ENCODE data around the gene RPUSD1.
A peak's percentile ranks its signal among the peaks of the same experiment; 100 is the strongest.

RPUSD1 gene

GRCh38 chr16:808085-808386 is 19.9 kb upstream of the RPUSD1 start:
- Histone ChIP-seq H3K27me3 (replicated peaks; ENCODE audit: control insufficient read depth, insufficient read depth, low read length) (no peaks in the 10 kb centered on the region), H3K4me3 (replicated peaks; ENCODE audit: low read depth, low read length) (peak overlapping the region; percentile 96), H3K36me3 (ENCODE audit: control insufficient read depth, insufficient read depth, low read length) (no peaks in the 10 kb centered on the region; the same call in 1 of the 2 replicates)
- TF ChIP-seq CTCF (IDR thresholded peaks at IDR 0.05; ENCODE audit: insufficient read depth, low read length, poor library complexity, severe bottlenecking) = no peak
- DNase-seq (ENCODE audit: extremely low read depth, insufficient read length) = no peak

DNA sequence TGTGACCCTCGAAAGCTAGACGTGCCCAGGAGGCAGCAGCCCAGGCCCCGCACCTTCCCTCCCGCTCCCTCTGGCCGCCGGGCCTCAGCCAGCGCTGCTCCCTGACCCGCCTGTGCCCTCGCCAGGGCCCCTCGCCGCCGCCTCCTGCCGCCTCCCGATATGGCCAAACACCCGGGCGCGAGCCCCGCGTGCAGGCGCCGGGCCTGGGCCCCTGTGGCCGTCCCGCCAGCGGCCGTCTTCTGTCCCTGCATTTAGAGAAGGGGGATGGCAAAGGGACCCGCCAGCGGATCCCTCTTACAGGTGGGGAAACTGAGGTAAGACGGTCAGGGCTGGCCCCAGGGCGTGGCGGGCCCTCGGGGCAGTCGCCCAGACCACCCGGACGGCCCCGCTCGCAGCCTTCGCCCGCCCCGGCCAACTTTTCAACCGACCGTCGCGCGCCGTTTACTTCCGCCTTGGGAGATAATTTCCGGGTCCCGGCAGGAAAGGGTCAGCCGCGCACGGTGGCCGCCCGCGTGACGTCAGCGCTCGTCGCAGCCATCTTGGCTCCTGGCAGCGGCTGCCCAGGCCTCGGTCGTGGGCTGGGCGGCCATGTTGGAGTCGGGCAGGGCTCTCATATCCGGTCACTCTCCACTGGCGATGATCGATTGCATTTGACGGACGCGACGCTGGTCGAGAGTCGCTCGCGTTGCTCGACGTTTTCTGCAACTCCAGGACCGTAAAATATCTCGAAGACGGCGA is 19.3 kb upstream of the RPUSD1 start:
- peak overlapping the region; percentile 96 for H3K4me3 ChIP-seq (replicated peaks; ENCODE audit: low read depth, low read length)
- H3K27me3 ChIP-seq (replicated peaks; ENCODE audit: control insufficient read depth, insufficient read depth, low read length) = no peaks in the 10 kb centered on the region
- H3K36me3 ChIP-seq (ENCODE audit: control insufficient read depth, insufficient read depth, low read length) = no peaks in the 10 kb centered on the region; the same call in 1 of the 2 replicates
- TF ChIP-seq CTCF (IDR thresholded peaks at IDR 0.05; ENCODE audit: insufficient read depth, low read length, poor library complexity, severe bottlenecking) = no peak
- DNase-seq (ENCODE audit: extremely low read depth, insufficient read length) = peak; percentile 95

- no peak for DNase-seq (ENCODE audit: extremely low read depth, insufficient read length)
- Histone ChIP-seq H3K4me3 (replicated peaks; ENCODE audit: low read depth, low read length) (no peak overlapping the region), H3K36me3 (ENCODE audit: control insufficient read depth, insufficient read depth, low read length) (no peaks in the 10 kb centered on the region; the same call in 1 of the 2 replicates), H3K27me3 (replicated peaks; ENCODE audit: control insufficient read depth, insufficient read depth, low read length) (no peaks in the 10 kb centered on the region)
- no peak for TF ChIP-seq CTCF (IDR thresholded peaks at IDR 0.05; ENCODE audit: insufficient read depth, low read length, poor library complexity, severe bottlenecking)
Measured at GRCh38 chr16:805474-805873, 17.3 kb upstream of the RPUSD1 start.

- Histone ChIP-seq H3K36me3 (ENCODE audit: control insufficient read depth, insufficient read depth, low read length) (no peaks in the 10 kb centered on the region; the same call in 1 of the 2 replicates), H3K4me3 (replicated peaks; ENCODE audit: low read depth, low read length) (no peak overlapping the region), H3K27me3 (replicated peaks; ENCODE audit: control insufficient read depth, insufficient read depth, low read length) (no peaks in the 10 kb centered on the region; the same call in 1 of the 2 replicates)
- TF ChIP-seq CTCF (IDR thresholded peaks at IDR 0.05; ENCODE audit: insufficient read depth, low read length, poor library complexity, severe bottlenecking) = no peak
- no peak for DNase-seq (ENCODE audit: extremely low read depth, insufficient read length)
Measured at GRCh38 chr16:804193-805048, 16.2 kb upstream of the RPUSD1 start.

DNA sequence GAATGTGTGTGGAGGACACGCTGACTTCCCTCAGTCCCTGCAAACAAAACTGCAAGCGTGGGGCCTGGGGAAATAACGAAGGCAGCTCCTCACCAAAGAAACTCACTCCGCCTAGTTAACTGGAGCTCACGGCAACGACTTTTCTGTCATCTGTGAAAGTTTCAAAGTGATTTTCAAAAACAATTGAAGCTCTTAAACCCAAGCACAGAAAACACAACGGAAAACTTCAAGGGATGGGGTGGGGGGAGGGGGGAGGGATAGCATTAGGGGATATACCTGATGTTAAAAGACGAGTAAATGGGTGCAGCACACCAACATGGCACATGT is 15.5 kb upstream of the RPUSD1 start:
- no peaks in the 10 kb centered on the region; the same call in 1 of the 2 replicates for H3K27me3 ChIP-seq (replicated peaks; ENCODE audit: control insufficient read depth, insufficient read depth, low read length)
- TF ChIP-seq CTCF (IDR thresholded peaks at IDR 0.05; ENCODE audit: insufficient read depth, low read length, poor library complexity, severe bottlenecking) = no peak
- DNase-seq (ENCODE audit: extremely low read depth, insufficient read length) = no peak
- H3K4me3 ChIP-seq (replicated peaks; ENCODE audit: low read depth, low read length) = no peak overlapping the region
- no peaks in the 10 kb centered on the region; the same call in 1 of the 2 replicates for H3K36me3 ChIP-seq (ENCODE audit: control insufficient read depth, insufficient read depth, low read length)

Data from GM06990 (cell line).